ENCODE measurements around the gene LILRB3.

DNA sequence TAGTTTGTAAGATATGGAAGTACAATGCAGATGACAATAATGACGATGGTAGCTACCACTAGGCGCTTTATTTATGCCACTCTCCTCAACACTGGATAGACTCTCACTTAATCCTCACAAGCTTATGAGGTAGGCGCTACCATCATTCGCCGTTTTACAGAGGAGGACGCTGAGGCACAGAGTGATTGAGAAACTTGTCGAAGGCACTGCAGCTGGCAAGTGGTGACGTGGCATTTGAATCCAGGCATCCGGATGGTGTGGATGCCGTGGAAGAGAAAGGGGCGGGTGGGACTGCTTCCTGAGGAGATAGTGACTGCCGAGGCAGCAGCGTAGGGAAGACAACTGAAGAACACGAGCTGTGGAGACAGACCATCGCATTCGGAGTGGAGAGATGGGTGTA lies 23.4 kb downstream of the LILRB3 start:
- TF ChIP-seq, protein P1, sequence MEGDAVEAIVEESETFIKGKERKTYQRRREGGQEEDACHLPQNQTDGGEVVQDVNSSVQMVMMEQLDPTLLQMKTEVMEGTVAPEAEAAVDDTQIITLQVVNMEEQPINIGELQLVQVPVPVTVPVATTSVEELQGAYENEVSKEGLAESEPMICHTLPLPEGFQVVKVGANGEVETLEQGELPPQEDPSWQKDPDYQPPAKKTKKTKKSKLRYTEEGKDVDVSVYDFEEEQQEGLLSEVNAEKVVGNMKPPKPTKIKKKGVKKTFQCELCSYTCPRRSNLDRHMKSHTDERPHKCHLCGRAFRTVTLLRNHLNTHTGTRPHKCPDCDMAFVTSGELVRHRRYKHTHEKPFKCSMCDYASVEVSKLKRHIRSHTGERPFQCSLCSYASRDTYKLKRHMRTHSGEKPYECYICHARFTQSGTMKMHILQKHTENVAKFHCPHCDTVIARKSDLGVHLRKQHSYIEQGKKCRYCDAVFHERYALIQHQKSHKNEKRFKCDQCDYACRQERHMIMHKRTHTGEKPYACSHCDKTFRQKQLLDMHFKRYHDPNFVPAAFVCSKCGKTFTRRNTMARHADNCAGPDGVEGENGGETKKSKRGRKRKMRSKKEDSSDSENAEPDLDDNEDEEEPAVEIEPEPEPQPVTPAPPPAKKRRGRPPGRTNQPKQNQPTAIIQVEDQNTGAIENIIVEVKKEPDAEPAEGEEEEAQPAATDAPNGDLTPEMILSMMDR (IDR thresholded peaks at IDR 0.05; ENCODE audit: low read length): no peak
- TF ChIP-seq EZH2 (IDR thresholded peaks at IDR 0.05; ENCODE audit: borderline replicate concordance, low read length): no peak
